GM19395 (cell line): ENCODE data around the gene CDHR1.

Experiments
- ATAC-seq: cut with Tn5 transposase; IDR thresholded peaks from one replicate; pipeline ENCODE4 v1.9.1; 2021; ENCODE audit warnings: mild to moderate bottlenecking, moderate library complexity; ENCODE audit not compliant: unreplicated experiment

Gene CDHR1

DNA sequence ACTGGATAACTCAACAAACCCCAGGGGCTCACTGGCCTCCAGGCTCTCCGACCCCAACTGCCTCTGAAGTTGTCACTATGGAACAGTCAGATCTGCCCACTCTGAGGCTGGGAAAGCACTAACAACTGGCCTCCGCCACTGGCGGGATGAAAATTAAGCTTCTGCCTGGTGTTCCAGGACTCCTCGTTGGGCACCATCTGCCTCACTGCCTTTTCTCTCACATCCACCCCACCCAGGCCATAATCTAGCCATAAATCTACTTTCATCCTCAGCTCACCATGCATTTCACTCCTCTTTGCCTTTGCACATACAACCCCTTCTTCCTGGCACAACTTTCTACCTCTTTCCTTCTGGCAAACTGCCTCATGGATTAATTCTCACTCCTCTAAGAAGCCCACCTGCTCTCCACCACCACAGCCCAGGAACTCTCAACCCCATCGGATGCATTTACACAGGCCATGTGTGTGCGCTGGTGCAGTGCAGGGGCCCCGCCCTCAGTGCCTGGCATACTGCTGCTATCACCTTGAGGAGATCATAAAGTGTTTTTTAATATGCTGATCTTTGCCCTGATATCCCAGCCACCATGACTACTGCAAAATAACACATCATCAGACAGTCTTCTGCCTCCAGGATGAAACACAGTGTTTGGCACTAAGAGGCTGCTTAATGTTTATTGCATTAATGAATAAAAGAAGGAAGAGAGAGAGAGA lies 4.0 kb downstream of the CDHR1 start:
- ATAC-seq: no peak

DNA sequence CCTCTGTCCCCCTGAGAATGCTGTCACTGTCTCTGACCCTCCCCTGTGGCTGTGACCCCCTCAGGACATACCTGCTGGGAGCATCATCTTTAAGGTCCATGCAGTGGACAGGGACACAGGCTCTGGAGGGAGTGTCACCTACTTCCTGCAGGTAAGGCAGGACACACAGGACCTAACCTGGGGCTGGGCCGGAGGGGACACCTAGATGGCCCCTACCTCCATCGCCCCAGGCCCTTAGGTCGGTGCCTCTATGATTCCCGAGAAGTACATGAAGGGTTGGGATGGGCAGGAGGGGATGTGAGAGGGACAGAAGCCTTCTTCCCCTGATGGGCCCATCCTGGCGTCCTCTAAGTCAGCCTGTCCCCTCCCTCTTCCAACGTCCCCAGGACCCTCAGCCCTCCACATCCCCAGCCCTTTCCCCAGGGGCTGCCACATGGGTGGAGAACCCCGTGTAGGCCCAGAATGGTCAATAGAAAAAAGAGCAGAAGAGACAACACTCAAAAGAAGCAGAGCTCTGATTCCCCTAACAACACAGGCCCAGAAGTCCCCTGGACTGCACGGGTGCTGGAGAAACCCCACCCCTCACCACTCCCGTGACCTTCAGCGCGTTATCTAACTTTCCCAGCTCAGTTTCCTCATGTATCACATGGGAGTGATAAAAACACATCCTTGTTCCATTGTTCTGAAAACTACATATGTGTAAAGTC lies 6.4 kb downstream of the CDHR1 start:
- no peak for ATAC-seq

DNA sequence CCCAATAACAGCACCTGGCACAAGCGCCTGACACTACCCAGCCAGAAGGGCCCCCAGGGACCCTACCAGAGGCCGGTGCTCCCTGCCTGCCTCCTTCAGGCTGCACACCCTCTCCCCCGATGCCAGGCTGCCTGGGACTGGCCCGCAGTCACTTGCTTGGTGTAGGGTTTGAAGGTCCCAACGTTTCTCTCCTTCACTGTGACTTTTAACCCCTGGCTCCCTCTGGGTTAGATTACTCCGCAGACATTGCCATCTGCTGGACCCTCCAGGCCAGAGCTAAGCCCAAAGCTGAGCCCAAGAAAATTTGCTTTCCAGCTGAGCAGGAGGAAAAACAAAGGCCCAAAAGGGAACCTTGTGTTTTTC lies 6.9 kb downstream of the CDHR1 start:
- ATAC-seq: no peak

DNA sequence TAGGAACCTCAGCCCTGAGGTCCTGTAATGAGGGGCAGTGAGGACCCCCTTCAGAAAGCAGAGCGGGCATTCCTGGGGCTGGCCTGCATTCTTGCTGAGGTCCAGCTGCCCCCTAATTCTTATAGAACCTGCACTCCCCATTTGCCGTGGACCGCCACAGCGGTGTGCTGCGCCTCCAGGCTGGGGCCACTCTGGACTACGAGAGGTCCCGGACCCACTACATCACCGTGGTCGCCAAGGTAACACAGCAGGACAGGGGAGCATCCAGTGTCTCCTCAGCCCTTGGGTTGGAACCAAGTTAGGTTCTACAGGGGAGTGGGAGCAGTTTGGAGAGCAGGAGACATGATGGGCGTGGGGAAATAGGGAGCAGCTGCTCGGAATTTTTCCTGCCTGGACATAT lies 7.3 kb downstream of the CDHR1 start:
- ATAC-seq: no peak

DNA sequence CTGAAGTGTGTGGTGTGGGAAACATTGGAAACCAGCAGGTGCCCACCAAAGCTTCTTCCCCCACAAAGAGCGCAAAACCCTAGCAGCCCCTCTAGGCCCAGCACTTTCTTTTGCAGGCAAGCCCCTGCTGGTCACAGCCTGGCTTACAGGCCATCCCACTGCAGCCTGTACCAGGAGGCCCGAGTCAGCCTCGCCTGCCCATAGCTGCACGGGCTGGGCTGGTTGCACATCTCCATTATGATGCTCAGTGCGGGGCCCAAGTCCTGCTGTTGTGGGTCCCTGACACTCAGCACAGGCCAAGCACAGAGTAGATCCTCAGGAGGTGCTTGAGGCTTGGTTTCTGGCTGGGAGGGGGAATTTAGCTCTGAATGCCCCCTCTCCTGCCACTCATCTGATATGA lies 8.0 kb downstream of the CDHR1 start:
- ATAC-seq: no peak

DNA sequence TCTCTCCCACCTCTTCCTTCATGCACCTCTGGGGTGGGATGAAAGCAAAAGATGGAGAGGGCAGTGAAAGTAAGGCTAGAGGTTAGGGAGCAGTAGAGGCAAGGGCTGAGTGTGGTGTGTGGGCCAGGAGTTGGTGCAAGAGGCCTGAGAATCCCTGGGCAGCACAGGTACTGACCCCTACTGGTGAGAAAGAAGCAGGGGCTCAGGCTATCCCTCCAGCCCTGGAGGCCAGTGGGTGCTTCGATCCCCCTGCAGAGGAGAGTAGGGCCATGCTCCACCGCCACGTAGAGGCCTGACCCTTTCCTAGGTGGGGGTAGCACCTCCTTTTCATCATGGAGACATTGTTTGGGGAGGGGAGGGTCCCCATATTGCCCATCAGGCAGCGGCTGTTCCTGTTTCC lies 9.8 kb downstream of the CDHR1 start:
- peak; percentile 61 for ATAC-seq

DNA sequence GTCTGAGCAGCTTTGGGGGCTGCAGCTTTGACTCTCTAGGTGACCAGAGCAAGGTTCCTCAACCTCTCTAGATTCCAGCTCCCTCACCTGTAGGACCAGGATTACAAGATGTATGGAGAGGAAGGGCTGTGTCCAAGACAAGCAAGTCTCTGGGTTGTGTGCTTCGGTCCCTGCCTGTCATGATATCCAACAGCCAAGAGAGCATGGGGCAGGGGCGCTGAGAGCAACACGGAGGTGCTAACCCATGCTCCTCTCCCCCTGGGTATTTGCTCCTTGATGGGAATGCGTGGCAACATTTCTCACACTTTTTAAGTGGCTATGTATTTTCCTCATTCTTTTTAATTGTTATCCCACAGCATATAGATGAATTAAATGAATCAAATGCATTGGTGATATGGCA lies 10.3 kb downstream of the CDHR1 start:
- no peak for ATAC-seq

DNA sequence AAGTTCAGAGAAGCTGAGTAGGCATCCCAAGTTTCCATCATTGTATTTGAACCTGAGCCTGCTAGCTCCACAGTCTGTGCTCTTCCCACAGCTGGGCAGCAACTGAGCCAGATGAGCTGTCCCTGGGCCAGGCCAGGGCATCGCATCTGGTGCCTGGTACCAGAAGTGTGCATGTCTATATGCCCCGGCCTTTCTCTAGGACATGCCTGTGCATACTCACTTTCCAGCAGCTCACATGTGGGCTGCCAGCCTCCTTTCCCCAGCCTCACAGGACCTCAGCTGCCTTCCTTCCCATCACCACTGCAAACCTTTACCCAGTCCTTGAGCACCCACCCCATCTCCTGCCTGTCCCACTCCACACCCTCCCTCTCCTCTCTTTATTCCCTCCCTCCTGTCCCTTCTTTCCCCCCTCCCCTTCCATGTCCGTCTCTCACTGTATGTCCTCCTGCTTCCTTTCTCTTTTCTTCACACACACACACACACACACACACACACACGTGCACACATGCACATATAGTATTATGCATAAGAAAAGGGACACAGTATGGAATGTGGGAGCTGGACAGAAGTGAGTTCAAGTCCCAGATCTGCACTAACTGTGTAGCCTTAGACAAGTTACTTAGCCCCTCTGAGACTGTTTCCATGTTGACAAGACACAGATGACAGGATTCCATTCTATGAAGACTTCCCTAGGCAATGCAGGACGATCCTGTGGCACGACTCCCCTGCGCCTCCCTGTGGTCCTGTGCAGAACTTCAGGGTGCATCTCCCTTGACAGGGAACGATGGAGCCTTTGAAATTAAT lies 10.9 kb downstream of the CDHR1 start:
- peak; percentile 85 for ATAC-seq

DNA sequence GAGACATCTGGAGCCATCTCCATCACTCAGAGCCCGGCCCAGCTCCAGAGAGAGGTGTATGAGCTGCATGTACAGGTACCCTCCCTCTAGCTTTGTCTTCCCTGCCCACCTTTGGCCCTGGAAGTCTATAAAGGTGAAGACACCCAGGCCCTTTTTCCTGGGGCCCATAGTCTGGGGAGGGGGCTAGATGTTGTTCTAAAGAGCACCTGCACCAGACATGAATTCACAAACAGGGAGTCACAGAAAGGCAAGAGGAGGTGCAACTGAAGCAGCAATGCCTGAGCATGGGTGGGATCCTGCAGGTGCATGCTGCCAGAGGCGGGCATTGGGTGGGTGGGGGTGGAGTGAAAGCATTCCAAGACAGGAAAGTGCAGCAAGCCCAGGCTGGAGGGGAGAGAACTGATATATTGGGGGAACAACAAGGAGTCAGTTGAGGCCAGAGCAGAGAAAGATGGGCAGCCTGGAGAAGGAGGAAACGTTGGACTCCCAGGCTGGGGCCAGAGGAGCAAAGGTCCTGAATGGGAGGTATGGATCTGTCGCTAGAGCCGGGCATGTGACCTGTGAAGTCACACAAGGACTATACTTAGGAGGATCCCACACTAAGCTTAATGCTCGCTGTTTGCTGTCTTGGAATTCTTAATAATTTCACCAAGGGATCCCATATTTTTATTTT lies 11.7 kb downstream of the CDHR1 start:
- ATAC-seq: no peak

DNA sequence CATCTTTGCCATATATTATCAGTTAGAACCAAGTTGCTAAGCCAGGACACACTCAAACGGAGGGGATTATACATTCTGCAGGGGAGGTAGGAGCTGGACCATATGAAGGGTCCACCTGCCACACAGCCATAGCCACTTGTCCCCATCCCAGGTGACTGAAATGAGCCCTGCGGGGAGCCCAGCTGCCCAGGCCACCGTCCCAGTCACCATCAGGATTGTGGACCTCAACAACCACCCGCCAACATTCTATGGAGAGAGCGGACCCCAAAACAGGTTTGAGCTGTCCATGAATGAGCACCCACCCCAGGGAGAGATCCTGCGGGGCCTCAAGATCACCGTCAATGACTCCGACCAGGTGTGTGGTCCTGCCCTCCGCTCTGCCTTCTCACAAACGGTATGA lies 13.7 kb downstream of the CDHR1 start:
- no peak for ATAC-seq

DNA sequence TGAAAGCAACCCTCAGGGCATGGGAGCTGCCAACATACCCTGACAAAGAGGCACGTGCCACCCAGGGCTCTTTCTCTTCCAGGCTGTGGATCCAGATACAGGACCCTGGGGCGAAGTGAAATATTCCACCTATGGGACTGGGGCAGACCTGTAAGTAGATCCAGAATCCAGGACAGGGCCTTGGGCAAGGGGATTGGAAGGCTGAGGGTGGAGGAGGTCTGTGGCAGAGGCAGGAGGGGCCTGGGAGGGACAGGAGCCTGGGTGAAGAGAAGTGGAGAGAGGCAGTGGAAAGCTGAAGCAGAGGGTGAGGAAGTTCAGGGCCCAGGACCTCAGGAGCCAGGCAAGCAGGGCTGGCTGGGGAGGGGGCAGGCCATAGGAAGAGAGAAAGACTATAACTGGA lies 17.2 kb downstream of the CDHR1 start:
- ATAC-seq: no peak

DNA sequence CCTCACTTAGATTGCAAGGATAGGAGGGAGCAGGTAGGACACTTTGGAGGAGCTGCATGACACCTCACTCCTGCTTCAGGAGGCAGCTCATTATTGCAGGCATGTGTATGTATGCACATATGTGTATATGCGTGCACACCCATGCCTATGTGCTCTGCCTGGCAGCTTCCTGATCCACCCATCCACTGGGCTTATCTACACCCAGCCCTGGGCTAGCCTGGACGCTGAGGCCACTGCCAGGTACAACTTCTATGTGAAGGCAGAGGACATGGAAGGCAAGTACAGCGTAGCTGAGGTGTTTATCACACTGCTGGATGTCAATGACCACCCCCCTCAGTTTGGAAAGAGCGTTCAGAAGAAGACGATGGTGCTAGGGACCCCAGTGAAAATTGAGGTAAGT lies 17.7 kb downstream of the CDHR1 start:
- ATAC-seq: no peak

DNA sequence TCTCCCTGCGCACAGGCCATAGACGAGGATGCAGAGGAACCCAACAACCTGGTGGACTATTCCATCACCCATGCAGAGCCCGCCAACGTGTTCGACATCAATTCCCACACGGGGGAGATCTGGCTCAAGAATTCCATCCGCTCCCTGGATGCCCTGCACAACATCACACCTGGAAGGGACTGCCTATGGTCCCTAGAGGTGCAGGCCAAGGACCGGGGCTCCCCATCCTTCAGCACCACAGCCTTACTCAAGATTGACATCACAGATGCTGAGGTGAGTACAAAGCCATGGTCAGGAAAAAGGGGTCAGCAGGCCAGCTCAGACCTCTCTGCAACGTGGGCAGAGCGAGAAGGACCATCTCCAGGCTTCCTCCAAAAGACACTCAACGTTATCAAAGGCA lies 18.7 kb downstream of the CDHR1 start:
- no peak for ATAC-seq

DNA sequence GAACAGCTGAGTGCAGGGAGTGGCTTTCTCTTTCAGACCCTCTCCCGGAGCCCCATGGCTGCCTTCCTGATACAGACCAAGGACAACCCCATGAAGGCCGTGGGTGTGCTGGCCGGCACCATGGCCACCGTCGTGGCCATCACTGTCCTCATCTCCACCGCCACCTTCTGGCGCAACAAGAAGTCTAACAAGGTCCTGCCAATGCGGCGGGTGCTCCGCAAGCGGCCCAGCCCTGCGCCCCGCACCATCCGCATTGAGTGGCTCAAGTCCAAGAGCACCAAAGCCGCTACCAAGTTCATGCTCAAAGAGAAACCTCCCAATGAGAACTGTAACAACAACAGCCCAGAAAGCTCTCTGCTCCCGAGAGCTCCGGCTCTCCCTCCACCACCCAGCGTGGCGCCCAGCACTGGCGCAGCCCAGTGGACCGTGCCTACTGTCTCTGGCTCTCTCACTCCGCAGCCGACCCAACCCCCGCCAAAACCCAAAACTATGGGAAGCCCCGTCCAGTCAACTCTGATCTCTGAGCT lies 19.8 kb downstream of the CDHR1 start:
- ATAC-seq: peak; percentile 16

DNA sequence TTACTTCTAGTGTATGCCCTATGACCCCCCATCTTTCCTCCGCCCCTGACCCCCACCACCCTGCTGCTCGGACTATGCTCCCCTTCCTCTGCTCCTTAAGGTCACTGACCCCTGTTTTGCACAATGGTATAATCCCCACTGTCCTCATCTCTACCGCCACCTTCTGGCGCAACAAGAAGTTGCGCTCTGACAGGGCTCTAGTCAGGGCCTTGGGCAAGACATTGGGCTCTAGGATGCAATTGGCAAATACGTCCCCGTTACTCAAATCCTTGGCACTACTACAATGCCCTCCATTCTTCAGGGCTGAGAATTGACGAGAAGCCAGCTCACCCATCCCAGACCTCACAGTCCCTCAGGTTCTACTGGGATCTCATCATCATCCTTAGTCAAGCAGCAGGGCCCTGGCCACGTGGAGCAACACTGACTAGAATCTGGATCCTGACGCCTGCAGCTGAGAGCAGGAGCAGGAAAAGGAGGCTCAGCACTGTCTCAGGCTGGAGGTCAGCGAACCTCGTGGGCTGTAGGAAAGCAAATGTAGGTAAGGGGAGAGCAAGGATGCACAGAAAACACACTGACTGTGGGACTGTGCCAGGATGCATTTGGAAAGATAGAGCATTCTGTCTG lies 20.4 kb downstream of the CDHR1 start:
- ATAC-seq: peak; percentile 92

DNA sequence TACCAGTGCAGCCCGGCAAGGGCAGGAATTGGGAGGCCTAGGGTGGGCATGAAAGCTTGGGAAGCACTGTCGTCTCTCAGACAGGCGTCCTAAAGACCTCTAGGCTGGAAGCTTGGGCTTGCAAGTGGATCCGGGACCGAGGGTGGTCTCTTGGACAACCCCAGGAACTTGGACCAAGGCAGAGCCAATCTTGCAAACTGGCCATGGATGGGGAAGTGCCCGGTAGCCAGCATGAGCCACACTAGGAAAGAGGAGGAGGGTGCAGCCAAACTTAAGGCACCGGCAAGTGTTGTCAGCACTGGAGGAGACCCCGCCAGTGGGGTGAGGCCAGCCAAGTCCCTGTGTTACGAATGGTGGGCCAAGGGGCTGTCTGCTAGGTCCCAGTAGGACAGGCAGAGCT lies 22.5 kb downstream of the CDHR1 start:
- ATAC-seq: no peak

DNA sequence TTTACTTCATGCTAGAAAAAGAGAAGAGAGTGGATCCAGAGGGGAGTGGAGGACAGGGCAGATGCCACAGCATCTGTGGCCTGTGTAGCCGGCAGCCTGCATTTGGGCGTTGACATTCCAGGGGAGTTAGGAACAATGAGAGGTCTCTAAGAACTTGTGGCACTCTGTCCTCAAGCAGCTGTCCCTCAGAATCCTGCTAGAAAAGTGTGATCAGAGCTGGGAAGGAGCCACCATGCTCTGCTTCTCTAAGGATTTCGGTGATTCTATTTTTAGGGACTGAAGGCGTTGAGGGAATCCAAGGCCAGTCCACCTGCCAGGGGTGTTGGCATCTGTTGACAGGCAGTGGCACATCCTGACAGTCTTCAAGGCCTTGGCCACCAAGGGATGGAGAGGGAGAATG lies 23.4 kb downstream of the CDHR1 start:
- no peak for ATAC-seq

DNA sequence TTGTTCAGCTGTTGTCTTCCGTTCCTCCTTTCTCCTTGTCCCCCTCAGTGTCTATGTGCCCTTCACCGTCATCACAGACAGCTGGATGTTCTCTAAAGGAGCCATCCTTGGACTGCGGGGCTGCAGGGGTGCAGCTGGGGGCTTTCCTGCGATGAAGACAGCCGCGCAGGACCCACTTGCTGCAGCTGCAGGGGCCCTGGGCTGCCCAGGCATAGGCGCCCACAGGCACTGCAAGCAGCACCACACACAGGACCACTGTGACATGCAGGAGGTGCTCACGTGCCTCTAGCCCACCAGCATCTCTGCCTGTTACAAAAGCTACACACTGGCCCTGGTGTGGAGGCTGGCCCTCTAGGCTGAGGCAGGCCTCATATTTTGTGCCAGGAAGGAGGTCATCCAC lies 27.6 kb downstream of the CDHR1 start:
- no peak for ATAC-seq

DNA sequence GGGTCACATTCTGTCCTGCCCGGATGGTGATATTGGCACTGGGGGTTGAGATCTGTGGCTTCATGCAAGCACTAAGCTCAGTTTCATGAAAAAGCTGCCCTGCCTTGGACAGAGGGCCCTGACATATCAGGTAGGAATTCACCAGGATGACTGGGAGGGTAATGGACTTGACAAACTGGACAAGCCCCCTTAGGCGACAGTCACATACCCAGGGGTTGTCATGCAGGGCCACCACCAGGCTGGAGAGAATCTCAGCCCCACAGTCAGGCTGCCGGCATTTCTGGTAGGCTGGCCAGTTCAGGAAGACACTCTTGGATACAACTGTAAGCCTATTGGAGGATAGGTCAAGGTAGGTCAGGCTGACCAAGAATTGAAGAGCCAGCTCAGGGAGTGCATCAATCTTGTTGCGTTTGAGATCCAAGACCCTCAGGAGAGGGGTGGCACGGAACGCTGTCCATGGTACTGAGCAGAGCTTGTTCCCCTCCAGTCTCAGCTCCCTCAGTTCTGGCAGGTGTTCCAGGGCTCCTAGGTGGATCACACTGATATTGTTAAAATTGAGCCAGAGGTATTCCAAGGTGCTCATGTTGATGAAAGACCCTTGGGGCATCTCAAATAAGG lies 30.2 kb downstream of the CDHR1 start:
- no peak for ATAC-seq

DNA sequence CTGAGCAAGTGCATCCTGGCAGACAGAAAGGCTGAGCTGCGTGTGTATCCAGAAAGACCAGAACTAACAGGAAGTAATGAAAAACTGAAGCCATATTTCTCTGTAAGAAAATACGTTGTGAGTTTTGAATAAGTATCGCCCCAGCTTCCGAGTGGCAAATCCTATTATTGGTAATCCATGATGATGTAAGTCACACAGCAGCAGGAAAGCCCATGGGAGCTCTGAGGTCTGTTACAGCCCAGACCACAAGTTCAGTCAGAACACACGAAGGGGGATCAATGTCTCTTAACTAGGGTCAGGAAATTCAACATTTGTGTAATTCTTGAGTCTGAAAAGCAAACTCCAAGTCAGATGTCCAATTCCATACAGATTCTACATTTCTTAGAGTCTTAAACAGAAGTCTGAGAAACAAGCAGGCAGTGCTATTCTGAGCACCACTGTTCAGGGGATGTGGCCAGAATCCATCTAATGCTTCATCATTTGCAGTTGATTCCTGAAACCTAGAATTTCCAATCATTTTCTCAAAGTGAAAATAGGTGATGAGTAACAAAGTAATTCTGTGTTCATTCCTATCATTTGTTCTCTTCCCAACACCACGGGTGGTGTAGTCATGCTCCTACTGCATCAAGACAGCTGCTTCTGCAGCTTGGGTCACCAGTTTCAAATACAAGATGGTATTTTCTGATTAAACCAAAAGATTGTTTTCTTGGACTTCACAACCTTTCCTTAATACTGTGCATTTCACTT lies 31.3 kb downstream of the CDHR1 start, which contains the start of gene LRIT2:
TSS of gene LRIT2 (minus strand) at position 118 of the 747 bp plus-strand sequence. CDS start at position 94, 24 bp downstream.
- no peak for ATAC-seq
